Mesendoderm (in vitro differentiated cells): ENCODE measurements around the gene GPATCH3.
A peak's percentile ranks its signal among the peaks of the same experiment; 100 is the strongest.
"Not testable (repeated sequence)": the region's sequence is repeated elsewhere in the genome, so short reads cannot be mapped to it uniquely, and the experiment has no call there.

Experiments
- DNase-seq: peaks from one replicate; pipeline ENCODE4 v3.0.0; 2013
- H2AK5ac ChIP-seq: 2 replicates; pipeline ENCODE4 v1.6.1; 2013; ENCODE audit warnings: low read length, inconsistent platforms
- H2BK120ac ChIP-seq: 2 replicates; pipeline ENCODE4 v1.6.1; 2013; ENCODE audit warnings: low read depth, mild to moderate bottlenecking, low read length, moderate library complexity, mixed read lengths
- H2BK15ac ChIP-seq: replicated peaks from 2 replicates; pipeline ENCODE4 v1.6.1; 2013; ENCODE audit warnings: low read depth, mild to moderate bottlenecking, moderate library complexity
- H2BK5ac ChIP-seq: 2 replicates; pipeline ENCODE4 v1.6.1; 2013; ENCODE audit warnings: low read length, inconsistent platforms
- H3K18ac ChIP-seq: 2 replicates; pipeline ENCODE4 v1.6.1; 2013; ENCODE audit warnings: mild to moderate bottlenecking, low read length, mixed read lengths
- H3K23ac ChIP-seq: one replicate; pipeline ENCODE4 v1.6.1; 2013; ENCODE audit warnings: low read length
- H3K27ac ChIP-seq: 2 replicates; pipeline ENCODE4 v1.5.1; 2013; ENCODE audit warnings: low read depth, mild to moderate bottlenecking, inconsistent platforms, low read length, moderate library complexity
- H3K27me3 ChIP-seq: 2 replicates; pipeline ENCODE4 v1.6.1; 2013; ENCODE audit warnings: low read length, control low read depth, mild to moderate bottlenecking, inconsistent platforms; ENCODE audit not compliant: insufficient read depth, poor library complexity
- H3K36me3 ChIP-seq: 2 replicates; pipeline ENCODE4 v1.6.1; 2013; ENCODE audit warnings: low read length, inconsistent platforms; ENCODE audit not compliant: control insufficient read depth, insufficient read depth
- H3K4ac ChIP-seq: one replicate; pipeline ENCODE4 v1.6.1; 2013; ENCODE audit warnings: low read depth, mild to moderate bottlenecking, low read length, moderate library complexity
- H3K4me1 ChIP-seq: 2 replicates; pipeline ENCODE4 v1.6.1; 2013; ENCODE audit warnings: low read depth, low read length, inconsistent platforms; ENCODE audit not compliant: control insufficient read depth
- H3K4me2 ChIP-seq: 2 replicates; pipeline ENCODE4 v1.6.1; 2013; ENCODE audit warnings: low read length
- H3K4me3 ChIP-seq: 2 replicates; pipeline ENCODE4 v1.5.1; 2013; ENCODE audit warnings: mild to moderate bottlenecking, low read length
- H3K56ac ChIP-seq: one replicate; pipeline ENCODE4 v1.6.1; 2013; ENCODE audit warnings: low read length
- H3K79me1 ChIP-seq: 2 replicates; pipeline ENCODE4 v1.6.1; 2013; ENCODE audit warnings: low read length, inconsistent platforms
- H3K79me2 ChIP-seq: 2 replicates; pipeline ENCODE4 v1.6.1; 2013; ENCODE audit warnings: mild to moderate bottlenecking, low read length; ENCODE audit not compliant: control insufficient read depth, insufficient read depth
- H3K9ac ChIP-seq: 2 replicates; pipeline ENCODE4 v1.6.1; 2013; ENCODE audit warnings: low read length, inconsistent platforms
- H4K5ac ChIP-seq: one replicate; pipeline ENCODE4 v1.6.1; 2013; ENCODE audit warnings: low read length
- H4K8ac ChIP-seq: one replicate; pipeline ENCODE4 v1.6.1; 2013; ENCODE audit warnings: low read depth, mild to moderate bottlenecking, control low read depth, low read length, moderate library complexity
- WGBS: extraction: QIAGEN DNeasy Blood & Tissue Kit; methylation state at CpG from one replicate; pipeline ENCODE4 v1.1.7; 2013; ENCODE audit warnings: low lambda C conversion rate, missing lambda C conversion rate; ENCODE audit not compliant: insufficient coverage; ENCODE audit errors: extremely low coverage; 5-methylcytosine and 5-hydroxymethylcytosine counted together

The GPATCH3 gene

DNA sequence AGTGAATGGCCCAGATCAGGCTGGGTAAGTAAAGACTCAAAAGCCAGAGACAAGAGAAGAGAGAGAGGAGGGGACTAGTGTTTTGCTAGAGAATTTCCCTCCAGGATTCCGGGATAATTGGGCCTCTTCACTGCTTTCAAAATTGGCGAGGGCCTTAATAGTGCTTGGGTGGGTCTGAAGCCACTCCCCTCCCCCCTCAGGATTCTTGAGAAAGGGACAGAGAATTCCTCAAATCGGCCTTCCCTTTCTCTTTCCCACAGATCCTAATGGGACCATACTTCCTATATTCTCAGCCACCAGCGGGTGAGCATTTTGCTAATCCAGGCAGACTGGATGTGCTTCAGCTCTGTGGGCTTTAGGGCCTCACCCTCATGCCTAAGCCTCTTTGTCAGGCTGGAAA, 25.4 kb downstream of the GPATCH3 start:
- H3K27ac ChIP-seq: peak overlapping the region; percentile 13

DNA sequence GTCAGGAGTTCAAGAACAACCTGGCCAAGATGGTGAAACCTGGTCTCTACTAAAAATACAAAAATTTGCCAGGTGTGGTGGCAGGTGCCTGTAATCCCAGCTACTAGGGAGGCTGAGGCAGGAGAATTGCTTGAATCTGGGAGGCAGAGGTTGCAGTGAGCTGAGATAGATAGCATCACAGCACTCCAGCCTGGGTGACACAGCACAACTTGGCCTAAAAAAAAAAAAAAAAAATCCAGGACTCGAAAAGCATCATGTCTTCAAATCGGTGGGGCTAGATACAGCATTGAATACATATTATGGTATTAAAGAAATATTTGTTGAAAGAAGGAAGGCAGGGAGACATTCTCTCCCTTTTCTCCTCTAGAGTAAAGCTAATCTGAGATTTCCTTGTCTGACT, 27.2 kb downstream of the GPATCH3 start:
- no CpG with 5 or more reads among the region's 2 CpGs for WGBS
- not testable (repeated sequence) for H3K9ac ChIP-seq, H4K8ac ChIP-seq, H3K4me1 ChIP-seq, H3K79me2 ChIP-seq, H2AK5ac ChIP-seq, H3K27ac ChIP-seq, H3K23ac ChIP-seq, H2BK5ac ChIP-seq, H3K4ac ChIP-seq, H4K5ac ChIP-seq, H3K4me2 ChIP-seq, H3K18ac ChIP-seq, H3K56ac ChIP-seq, H2BK120ac ChIP-seq, H3K27me3 ChIP-seq, H2BK15ac ChIP-seq, H3K36me3 ChIP-seq, H3K4me3 ChIP-seq, DNase-seq, H3K79me1 ChIP-seq

More for the DNA sequence above, 25.4 kb downstream of the GPATCH3 start:
- Histone ChIP-seq H3K56ac (no peak overlapping the region), H2BK120ac (no peak overlapping the region), H3K4me3 (no peak overlapping the region), H3K4me2 (no peak overlapping the region), H3K27me3 (no peaks in the 10 kb centered on the region), H2BK5ac (no peak overlapping the region), H4K5ac (no peak overlapping the region), H3K9ac (no peak overlapping the region), H2BK15ac (no peak overlapping the region), H3K4me1 (no peaks in the 10 kb centered on the region), H2AK5ac (no peak overlapping the region), H3K79me2 (no peaks in the 10 kb centered on the region), H3K79me1 (no peaks in the 10 kb centered on the region), H4K8ac (no peak overlapping the region), H3K4ac (no peak overlapping the region), H3K23ac (no peak overlapping the region), H3K36me3 (peaks cover 2% of the 10 kb centered on the region), H3K18ac (no peak overlapping the region)
- no CpG with 5 or more reads among the region's 4 CpGs for WGBS
- DNase-seq: peak; percentile 58

DNA sequence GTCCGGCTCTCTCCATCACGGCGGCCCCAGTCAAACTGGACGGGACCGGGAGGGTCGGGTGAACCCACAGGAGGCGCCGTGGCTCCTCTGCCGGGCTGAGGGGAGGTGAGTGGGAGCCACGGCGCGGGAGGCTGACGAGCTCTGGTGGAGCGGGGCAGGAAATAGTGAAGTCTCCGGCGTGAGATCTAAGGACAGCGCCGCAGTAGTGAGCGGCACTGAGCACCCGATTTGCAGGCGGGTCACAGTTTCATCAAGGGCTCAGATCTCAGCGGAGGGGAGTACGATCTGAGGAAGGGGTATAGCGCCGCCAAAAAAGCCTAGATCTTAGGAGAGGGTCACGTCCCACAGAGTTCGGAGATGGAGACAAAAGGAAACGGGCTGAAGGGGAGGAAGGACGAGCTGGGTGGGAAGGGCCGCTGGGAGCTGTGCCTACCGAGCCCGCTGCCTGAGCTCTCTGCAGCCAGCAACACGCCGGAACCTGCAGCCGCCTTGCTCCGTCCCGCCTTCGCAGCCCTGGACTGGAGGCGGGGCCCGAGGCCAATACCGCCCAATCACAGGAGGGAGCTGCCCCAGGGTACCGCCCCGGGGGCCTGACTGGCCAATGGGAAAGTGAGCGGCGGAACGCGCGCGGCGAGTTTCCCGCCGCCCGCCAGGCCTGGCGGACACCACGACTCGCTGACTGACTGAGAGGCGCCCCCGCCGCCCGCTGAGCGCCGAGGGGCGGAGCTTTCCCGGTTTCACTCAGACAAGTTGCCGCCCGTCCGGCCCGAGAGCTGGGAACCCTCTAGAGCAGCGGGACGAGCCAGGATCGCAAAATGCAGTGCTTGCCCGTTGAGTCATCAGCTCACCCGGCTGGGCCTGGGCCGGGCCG, 35.4 kb downstream of the GPATCH3 start:
- H3K79me1 ChIP-seq: no peaks in the 10 kb centered on the region
- H3K9ac ChIP-seq: peak overlapping the region; percentile 97
- H3K27ac ChIP-seq: peak overlapping the region; percentile 94
- DNase-seq: peak; percentile 99
- H3K36me3 ChIP-seq: no peaks in the 10 kb centered on the region
- H3K27me3 ChIP-seq: no peaks in the 10 kb centered on the region
- peak overlapping the region; percentile 94 for H3K23ac ChIP-seq
- peak overlapping the region; percentile 88 for H3K4me3 ChIP-seq
- H2BK120ac ChIP-seq: peak overlapping the region; percentile 11
- peak overlapping the region; percentile 77 for H3K18ac ChIP-seq
- H4K5ac ChIP-seq: no peak overlapping the region
- peak overlapping the region; percentile 99 for H3K56ac ChIP-seq
- peak overlapping the region; percentile 88 for H2BK5ac ChIP-seq
- H3K4me1 ChIP-seq: no peaks in the 10 kb centered on the region
- no peak overlapping the region for H2BK15ac ChIP-seq
- H2AK5ac ChIP-seq: no peak overlapping the region
- peak overlapping the region; percentile 1 for H4K8ac ChIP-seq
- H3K4me2 ChIP-seq: peak overlapping the region; percentile 99
- whole genome bisulfite sequencing: no CpG with 5 or more reads among the region's 75 CpGs
- H3K4ac ChIP-seq: no peak overlapping the region
- no peaks in the 10 kb centered on the region for H3K79me2 ChIP-seq

DNA sequence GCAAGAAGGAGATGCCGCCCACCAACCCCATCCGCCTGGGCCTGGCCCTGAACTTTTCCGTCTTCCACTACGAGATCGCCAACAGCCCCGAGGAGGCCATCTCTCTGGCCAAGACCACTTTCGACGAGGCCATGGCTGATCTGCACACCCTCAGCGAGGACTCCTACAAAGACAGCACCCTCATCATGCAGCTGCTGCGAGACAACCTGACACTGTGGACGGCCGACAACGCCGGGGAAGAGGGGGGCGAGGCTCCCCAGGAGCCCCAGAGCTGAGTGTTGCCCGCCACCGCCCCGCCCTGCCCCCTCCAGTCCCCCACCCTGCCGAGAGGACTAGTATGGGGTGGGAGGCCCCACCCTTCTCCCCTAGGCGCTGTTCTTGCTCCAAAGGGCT, 36.6 kb downstream of the GPATCH3 start:
- Histone ChIP-seq H3K4me1 (no peaks in the 10 kb centered on the region), H3K18ac (no peak overlapping the region), H3K36me3 (no peaks in the 10 kb centered on the region), H3K4me2 (no peak overlapping the region), H2BK120ac (no peak overlapping the region), H3K79me1 (no peaks in the 10 kb centered on the region), H3K56ac (peak overlapping the region; percentile 99), H3K27ac (no peak overlapping the region), H3K27me3 (no peaks in the 10 kb centered on the region), H3K23ac (no peak overlapping the region), H3K4ac (no peak overlapping the region), H2AK5ac (no peak overlapping the region), H3K79me2 (no peaks in the 10 kb centered on the region), H2BK5ac (no peak overlapping the region), H4K5ac (no peak overlapping the region), H3K4me3 (no peak overlapping the region), H3K9ac (peak overlapping the region; percentile 42), H2BK15ac (no peak overlapping the region), H4K8ac (no peak overlapping the region)
- no CpG with 5 or more reads among the region's 20 CpGs for WGBS
- DNase-seq: no peak

DNA sequence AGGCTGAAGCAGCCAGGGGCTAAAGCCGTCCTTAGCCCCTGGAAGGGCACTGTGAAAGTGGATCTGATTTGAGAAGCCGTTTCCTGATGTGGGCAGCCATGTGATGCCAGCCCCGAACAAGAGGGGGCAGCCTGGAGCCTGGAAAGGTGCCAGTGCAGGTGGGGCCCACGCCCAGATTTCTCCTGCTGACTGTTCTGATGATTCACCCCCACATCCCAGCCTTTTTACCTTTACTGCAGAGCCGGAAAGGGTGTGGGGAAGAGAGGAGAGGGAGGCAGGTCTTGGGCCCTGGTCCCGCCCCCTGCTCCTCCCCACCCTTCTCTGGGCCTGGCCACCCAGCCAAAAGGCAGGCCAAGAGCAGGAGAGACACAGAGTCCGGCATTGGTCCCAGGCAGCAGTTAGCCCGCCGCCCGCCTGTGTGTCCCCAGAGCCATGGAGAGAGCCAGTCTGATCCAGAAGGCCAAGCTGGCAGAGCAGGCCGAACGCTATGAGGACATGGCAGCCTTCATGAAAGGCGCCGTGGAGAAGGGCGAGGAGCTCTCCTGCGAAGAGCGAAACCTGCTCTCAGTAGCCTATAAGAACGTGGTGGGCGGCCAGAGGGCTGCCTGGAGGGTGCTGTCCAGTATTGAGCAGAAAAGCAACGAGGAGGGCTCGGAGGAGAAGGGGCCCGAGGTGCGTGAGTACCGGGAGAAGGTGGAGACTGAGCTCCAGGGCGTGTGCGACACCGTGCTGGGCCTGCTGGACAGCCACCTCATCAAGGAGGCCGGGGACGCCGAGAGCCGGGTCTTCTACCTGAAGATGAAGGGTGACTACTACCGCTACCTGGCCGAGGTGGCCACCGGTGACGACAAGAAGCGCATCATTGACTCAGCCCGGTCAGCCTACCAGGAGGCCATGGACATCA, 37.2 kb downstream of the GPATCH3 start, which contains the start of gene SFN:
TSS of gene SFN (plus strand) at position 369 of the 904 bp plus-strand sequence. CDS start at position 433, 64 bp downstream.
- no peak within 1 kb of the TSS for H3K23ac ChIP-seq
- H3K4me1 ChIP-seq: no peaks in the 10 kb centered on the region
- H3K9ac ChIP-seq: peak within 1 kb of the TSS; percentile 97
- H3K4me2 ChIP-seq: peak within 1 kb of the TSS; percentile 34
- peak within 1 kb of the TSS; percentile 5 for H2BK5ac ChIP-seq
- H3K27me3 ChIP-seq: no peaks in the 10 kb centered on the region
- H3K56ac ChIP-seq: peak within 1 kb of the TSS; percentile 99
- H3K18ac ChIP-seq: no peak within 1 kb of the TSS
- H3K27ac ChIP-seq: no peak within 1 kb of the TSS
- no peak within 1 kb of the TSS for H3K4me3 ChIP-seq
- no peaks in the 10 kb centered on the region for H3K36me3 ChIP-seq
- peak; percentile 97 for DNase-seq
- H4K8ac ChIP-seq: no peak within 1 kb of the TSS
- WGBS: no CpG with 5 or more reads among the region's 37 CpGs
- no peak within 1 kb of the TSS for H2BK120ac ChIP-seq
- no peak within 1 kb of the TSS for H4K5ac ChIP-seq
- no peak within 1 kb of the TSS for H2BK15ac ChIP-seq
- H2AK5ac ChIP-seq: peak within 1 kb of the TSS; percentile 45
- no peak within 1 kb of the TSS for H3K4ac ChIP-seq
- no peaks in the 10 kb centered on the region for H3K79me2 ChIP-seq
- H3K79me1 ChIP-seq: no peaks in the 10 kb centered on the region
